ENCODE data around the gene GCK. TPM values are rescaled to one million over a fixed set of nuclear protein-coding genes. Genes with fewer than 3 reads are reported as not detected.
"Not testable (repeated sequence)": the region's sequence is repeated elsewhere in the genome, so short reads cannot be mapped to it uniquely, and the experiment has no call there.

GCK gene
- polyA plus RNA-seq, 1 donor, result 7.1 TPM

- no peak for DNase-seq
Observed at GRCh38 chr7:44177570-44178131, 11.6 kb downstream of the GCK start.

DNA sequence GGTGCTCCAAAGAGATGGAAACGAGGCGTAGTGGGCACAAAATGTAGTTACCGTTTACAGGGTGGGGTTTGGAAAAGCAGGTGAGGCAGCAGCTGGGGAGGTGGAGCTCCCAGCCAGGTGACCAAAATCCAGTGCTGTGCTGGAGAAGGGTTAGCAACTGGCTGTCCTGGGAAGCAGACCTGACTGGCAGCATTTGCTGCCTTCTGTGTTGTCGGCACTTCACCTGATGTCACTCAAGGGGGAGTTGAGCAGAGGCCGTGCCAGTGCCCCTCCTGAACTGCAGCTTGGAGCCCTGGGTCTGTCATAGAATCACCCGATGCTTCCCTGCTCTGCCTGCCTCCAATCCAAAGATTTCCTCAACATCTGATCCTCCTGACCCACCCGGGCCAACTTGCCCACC, 12.8 kb downstream of the GCK start:
- no peak for DNase-seq

DNA sequence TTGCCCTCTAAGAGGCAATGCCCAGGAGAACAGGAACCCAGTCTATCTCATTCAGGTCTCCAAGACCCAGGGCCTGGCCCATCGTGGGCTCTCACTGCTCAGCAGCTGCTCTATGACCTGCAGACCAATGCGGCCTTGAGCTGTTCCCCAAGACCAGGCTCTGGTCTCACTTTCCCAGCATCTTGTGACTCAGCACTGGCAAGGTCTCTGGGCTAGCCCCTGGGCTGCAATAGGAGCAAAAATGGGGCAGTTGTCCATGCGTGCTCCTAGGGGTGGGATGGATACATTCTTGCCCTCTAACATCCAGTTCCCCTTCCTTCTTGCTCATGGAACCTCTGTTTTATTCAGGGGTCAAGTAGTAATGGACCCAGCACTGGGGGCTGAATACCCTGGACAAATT, 13.5 kb downstream of the GCK start:
- no peak for DNase-seq

DNA sequence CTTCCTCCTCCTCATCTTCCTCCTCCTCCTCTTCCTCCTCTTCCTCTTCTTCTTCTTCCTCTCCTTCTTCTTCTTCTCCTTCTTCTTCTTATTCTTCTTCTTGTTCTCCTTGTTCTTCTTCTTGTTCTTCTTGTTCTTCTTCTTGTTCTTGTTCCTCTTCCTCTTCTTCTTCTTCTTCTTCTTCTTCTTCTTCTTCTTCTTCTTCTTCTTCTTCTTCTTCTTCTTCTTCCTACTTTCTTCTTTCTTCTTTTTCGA, 14.6 kb downstream of the GCK start:
- not testable (repeated sequence) for DNase-seq

- no peak for DNase-seq
Observed at GRCh38 chr7:44173911-44174693, 15.1 kb downstream of the GCK start.

DNA sequence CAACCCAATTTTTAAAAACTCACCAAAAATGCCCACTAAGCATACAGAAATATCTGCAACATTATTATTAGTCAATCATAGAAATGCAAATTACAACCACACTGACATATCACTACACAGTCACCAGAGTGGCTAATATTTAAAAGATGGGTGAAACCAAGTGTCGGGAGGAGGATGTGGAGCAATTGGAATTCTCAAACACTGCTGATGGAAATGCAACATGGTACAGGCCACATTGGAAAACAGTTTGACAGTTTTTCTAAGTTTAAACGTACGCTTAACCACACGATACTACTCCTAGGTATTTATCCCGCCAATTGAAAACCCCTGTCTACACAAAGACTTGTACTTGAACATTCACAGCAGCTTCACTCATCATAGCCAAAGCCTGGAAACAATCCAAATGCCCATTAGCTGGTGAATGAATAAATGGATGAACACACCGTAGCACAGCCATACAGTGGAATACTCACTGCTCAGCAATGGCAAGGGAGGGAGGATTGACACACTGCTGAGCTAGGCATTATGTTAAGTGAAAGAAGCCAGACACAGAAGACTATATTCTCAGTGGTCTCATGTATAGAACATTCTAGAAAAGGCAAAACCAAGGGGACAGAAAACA, 16.3 kb downstream of the GCK start:
- DNase-seq, result no peak

DNA sequence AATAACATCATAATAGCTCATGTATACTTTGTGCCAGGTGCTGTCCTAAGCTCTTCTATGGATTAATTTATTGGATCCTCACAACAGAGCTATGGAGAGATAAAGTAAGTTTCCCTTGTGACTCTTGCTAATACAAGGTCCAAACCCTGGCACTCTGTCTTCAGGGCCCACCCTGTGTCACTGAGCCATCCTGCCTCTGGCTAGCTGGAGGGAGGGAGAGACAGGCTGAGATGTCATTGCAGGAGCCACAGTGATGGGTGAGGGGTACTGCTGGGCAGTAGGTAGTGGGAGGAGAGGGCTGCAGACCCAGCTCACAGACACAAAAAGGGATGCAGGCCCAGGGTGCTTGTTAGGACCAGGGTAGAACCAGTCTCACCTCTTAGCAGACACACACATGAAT, 16.9 kb downstream of the GCK start:
- DNase-seq, result no peak

DNA sequence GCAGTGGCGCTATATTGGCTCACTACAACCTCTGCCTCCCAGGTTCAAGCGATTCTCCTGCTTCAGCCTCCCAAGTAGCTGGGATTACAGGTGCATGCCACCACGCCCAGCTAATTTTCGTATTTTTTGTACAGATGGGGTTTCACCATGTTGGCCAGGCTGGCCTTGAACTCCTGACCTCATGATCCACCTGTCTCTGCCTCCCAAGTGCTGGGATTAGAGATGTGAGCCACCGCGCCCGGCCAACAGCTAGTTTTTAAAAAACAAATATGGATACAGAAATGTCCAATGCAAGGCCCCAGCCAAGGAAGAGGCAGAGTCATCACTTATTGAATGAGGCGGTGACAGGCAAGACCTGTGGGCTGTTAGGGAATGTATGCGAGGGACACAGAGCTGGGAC, 17.3 kb downstream of the GCK start:
- DNase-seq, result not testable (repeated sequence)

GRCh38 chr7:44167920-44168319, 21.3 kb downstream of the GCK start:
- DNase-seq, result no peak

- no peak for DNase-seq
Observed at GRCh38 chr7:44163591-44163990, 25.6 kb downstream of the GCK start.

- DNase-seq, result no peak
Observed at GRCh38 chr7:44162785-44163395, 26.3 kb downstream of the GCK start.

DNA sequence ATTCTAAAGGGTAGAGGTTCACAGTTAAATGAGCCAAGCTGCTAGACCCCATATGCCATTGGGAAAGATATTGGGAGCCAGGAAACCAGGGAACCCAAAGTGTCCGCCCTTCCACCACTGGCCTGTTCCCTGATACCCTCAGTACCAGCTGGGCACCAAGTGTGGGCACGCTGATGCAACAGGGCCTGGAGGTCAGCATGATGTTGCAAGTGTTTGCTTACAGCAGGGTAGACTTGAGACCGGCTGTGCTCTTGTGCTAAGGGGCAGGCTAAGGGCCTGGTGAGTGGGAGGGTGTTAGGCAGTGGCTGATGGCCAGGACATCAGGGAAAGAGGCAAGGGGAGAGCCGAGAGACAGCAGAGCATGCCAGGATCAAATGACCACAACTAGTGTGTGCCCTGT, 27.1 kb downstream of the GCK start:
- DNase-seq, result no peak

GRCh38 chr7:44161371-44161770, 27.9 kb downstream of the GCK start:
- no peak for DNase-seq

DNA sequence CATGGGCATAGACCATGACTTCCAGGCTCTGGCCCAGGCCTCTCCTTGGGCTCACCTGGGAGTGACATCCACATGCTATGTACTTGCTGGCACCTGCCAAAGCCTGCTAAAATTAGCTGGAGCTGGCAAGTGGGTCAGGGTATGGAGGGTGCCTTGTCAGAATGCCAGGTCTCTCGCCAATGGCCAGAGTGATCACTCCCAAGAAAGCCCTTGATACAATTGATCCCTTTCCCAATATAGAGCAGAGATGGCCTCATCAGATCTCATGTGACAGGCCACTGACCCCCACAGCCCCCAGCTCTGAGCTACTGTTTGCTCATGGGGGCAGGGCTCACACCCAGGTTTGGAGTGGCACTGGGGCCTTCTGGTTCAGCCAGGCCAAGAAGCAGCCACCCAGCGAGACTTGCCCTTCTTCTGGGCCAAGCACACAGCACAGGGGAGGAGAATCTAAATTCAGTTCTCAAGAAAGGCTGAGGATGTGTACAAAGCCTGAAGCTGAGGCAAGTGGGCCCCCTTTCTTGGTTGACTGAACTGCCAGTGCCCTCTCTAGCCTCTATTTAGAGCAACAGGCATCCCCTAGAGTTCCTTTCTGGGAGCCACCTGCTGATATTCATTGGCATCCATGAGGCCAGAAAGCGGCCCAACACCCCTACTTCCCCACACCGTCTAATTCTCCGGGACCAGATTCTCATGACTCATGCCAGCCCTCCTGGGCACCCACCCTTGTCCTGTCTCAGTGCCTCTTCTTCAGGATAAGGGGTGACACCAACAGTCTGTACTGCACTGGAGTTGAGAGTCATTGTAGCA, 29.2 kb downstream of the GCK start:
- no peak for DNase-seq

DNA sequence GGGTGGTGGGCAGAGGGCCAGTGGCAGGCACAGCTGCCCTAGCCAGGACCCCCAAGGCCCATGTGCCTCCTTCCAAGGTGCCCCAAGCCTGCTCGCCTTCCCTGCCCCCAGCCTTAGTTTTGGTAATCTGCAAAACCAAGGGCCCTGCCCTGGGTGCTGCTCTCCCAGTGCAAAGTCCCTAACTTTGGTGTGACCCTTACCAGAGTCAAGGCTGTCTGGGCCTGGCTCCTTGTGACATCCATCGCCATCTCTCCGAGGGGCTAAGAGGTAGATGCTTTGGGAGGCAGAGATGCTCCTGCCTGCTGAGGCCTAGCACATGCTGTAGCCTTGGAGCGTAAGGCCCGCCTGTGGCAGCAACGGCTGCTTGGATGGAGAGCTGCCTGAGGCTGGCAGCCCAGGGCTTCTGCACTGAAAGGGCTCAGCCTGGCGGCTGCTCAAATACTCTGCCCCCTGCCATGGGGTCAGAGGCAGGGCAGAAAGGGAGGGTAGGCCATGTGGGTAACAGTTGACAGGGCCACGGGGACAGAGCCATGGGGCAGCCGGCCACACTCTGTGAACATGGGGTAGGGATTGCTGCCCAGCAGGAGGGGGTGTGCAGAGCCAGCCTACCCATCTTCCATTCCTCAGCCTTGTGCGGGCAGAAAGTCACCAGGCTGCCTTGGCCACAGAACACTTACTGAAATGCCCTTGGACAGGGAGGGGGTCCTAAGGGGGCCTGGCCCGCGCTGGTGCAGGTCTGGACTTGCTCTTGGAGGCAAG, 30.2 kb downstream of the GCK start:
- no peak for DNase-seq

DNA sequence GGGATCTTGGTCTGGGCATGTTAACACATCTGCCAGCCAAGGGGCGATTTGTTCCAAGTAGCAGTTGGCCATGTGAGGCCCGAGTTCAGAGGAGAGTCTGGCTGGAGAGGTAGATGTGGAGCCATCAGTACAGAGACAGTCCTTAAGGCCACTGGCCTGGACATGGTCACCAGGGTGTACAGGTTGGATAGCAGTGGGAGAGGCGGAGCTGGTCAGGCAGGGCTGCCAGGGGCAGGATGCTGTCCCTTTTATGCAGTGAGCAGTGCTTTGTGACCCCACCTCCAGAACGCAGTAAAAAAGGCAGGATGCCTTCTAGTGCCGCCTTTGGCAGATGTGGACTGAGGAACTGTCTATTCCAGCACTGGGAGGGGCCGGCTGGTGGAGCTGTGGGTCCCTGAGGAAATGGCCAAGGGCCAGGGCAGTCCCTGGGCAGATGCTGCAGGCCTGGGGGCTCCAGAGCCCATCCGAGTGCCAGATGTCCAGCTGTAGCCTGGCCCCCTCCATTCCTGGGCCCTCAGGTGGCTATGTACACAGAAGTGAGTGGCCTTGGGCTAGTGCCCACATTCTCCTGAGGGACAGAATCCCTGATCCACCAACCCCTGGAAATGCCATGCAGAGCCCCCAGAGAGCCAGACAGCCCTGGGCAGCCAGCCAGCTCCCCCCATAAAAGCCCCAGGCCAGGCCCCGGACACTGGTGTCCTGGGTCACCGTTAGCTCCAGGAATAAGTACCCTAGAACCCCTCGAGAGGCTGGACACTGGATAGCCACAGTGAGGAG, 31.0 kb downstream of the GCK start:
- DNase-seq, result no peak

DNA sequence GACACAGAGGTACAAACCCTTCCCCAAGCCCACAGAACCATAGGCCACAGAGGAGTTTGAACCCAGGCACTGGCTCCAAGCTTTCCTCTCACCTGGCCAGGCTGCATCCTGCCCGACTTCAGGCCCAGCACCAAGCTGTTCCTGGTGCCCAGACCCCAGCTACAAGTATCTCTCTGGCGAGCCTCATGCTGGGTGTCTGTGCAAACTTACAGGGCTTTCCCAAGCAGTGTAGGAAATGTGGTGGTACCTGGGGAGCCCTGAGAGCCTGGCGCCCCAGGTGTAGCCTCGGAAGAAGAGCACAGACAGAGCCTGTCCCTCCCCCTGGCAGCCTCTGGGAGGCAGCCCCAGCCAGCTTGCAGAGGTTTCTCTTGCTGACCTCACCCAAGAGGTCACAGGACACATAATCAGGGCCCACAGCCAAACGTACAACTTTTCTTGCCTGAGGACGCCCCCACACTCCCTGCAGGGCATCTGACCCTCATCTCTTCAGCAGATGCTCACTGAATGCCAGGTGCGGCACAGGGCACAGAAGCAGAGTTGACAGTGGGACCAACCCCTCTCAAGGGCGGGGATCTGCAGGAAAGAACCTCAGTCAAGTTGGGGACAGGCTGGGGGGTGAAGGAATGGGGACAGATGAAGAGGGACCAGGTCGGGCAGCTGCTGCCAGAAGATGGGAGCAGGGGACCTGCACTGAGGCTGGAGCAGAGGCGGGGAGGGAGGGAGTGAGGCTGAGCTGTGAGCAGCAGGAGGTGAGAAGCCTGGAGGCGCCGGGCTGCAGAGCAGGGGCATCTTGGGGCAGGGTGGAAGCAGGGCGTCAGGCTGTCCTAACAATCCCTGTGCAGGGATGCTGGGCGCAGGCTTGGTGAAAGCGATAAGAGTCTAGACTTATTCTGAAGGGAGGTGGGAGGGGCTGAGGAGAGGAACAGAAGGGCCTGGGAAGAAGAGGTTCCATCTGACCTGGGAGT, 31.8 kb downstream of the GCK start:
- no peak for DNase-seq

- no peak for DNase-seq
Observed at GRCh38 chr7:44156453-44157010, 32.7 kb downstream of the GCK start.

GRCh38 chr7:44155191-44156185, 33.8 kb downstream of the GCK start:
- no peak for DNase-seq

All from hindlimb muscle (tissue), 1 donor.